K562 (cell line): ENCODE data around the gene PPM1N. TPM values are rescaled to one million over a fixed set of nuclear protein-coding genes. Genes with fewer than 3 reads are reported as not detected.

Experiments used
- BRCA1 ChIP-seq, 2 experiments: fragments of 450-650 bp in 1 of 2; sonication (generic) in 1 of 2; formaldehyde crosslinking in 1 of 2; IDR thresholded peaks; 2 replicates each; pipeline versions ENCODE4 v1.5.0 to v1.6.1; 2017 to 2020; ENCODE audit warnings: mild to moderate bottlenecking in 1 of 2, missing genetic modification reagents in 1 of 2
- CREB5 ChIP-seq: fragments of 250-450 bp; sonication (Bioruptor Pico); IDR thresholded peaks from 2 replicates; pipeline ENCODE4 v1.5.0; 2020; ENCODE audit warnings: mild to moderate bottlenecking
- CREBBP ChIP-seq: IDR thresholded peaks from one replicate; pipeline ENCODE4 v1.6.1; 2012; ENCODE audit warnings: low read depth, mild to moderate bottlenecking, control low read depth, inconsistent platforms, low read length
- HLTF ChIP-seq: fragments of 450-650 bp; IDR thresholded peaks from 2 replicates; pipeline ENCODE4 v1.6.1; 2016
- HNRNPUL1 ChIP-seq: fragments of 200-400 bp; formaldehyde crosslinking; IDR thresholded peaks from 2 replicates; pipeline ENCODE4 v1.6.1; 2017; ENCODE audit warnings: low read length
- JUND ChIP-seq, 2 experiments: IDR thresholded peaks; 2 replicates in 1 of 2; 3 replicates in 1 of 2; pipeline ENCODE4 v1.6.1; 2011; ENCODE audit warnings: borderline replicate concordance in 2 of 2, low read depth in 2 of 2, low read length in 2 of 2, improper control_type of control experiment in 1 of 2, missing biosample characterization in 1 of 2, missing genetic modification characterization in 1 of 2, missing genetic modification reagents in 1 of 2
- NR2C2 ChIP-seq, 2 experiments: fragments of 200-800 bp in 1 of 2; sonication (Bioruptor generic) in 1 of 2; sonication (generic) in 1 of 2; formaldehyde crosslinking in 1 of 2; IDR thresholded peaks; 2 replicates each; pipeline versions ENCODE4 v1.6.1 to v1.8.0; 2016 to 2022; ENCODE audit warnings: mild to moderate bottlenecking in 1 of 2, missing compliant biosample characterization in 1 of 2, missing genetic modification characterization in 1 of 2, missing genetic modification reagents in 1 of 2
- POLR2AphosphoS5 ChIP-seq: IDR thresholded peaks from 2 replicates; pipeline ENCODE4 v1.6.1; 2011; ENCODE audit warnings: mild to moderate bottlenecking, low read depth, low read length, moderate library complexity; ENCODE audit not compliant: control insufficient read depth, insufficient read depth
- PRMT5 ChIP-seq: sonication (generic); formaldehyde crosslinking; IDR thresholded peaks from 2 replicates; pipeline ENCODE4 v1.5.0; 2020; ENCODE audit warnings: missing genetic modification reagents
- RBFOX2 ChIP-seq: fragments of 200-400 bp; formaldehyde crosslinking; IDR thresholded peaks from 2 replicates; pipeline ENCODE4 v1.6.1; 2017; ENCODE audit warnings: low read depth, mild to moderate bottlenecking, low read length, moderate library complexity
- SRSF9 ChIP-seq: fragments of 200-400 bp; formaldehyde crosslinking; IDR thresholded peaks from 2 replicates; pipeline ENCODE4 v1.6.1; 2017; ENCODE audit warnings: low read depth, low read length, borderline replicate concordance
- THRAP3 ChIP-seq: fragments of 450-650 bp; IDR thresholded peaks from 2 replicates; pipeline ENCODE4 v1.6.1; 2016; ENCODE audit warnings: mild to moderate bottlenecking, inconsistent platforms, borderline replicate concordance
- ZNF12 ChIP-seq: sonication (generic); formaldehyde crosslinking; IDR thresholded peaks from 2 replicates; pipeline ENCODE4 v1.4.0; 2020; ENCODE audit warnings: mild to moderate bottlenecking, missing genetic modification reagents
- ZNF316 ChIP-seq: fragments of 450-650 bp; IDR thresholded peaks from 2 replicates; pipeline ENCODE4 v1.6.1; 2016
- polyA plus RNA-seq, 8 experiments: library from polyadenylated mRNA; depleted of rRNA in 4 of 8; stranded (reverse) in 5 of 8; unstranded in 3 of 8; fragments of >200 nt; fragmentation: Nextera tagmentation in 2 of 8; fragmentation: Illumina TruSeq in 1 of 8; extraction: Ambion mirVana in 2 of 8; extraction: Trizol in 1 of 8; gene quantifications; 2 replicates each; pipeline versions ENCODE4 v1.2.1 to v1.2.3, GENCODE V29; 2011 to 2014; ENCODE audit warnings: inconsistent platforms in 1 of 8, missing spikeins in 1 of 8
- total RNA-seq, 7 experiments: library from RNA; depleted of rRNA in 6 of 7; stranded (reverse); fragments of >200 nt in 6 of 7; fragmentation: Illumina TruSeq in 2 of 7; extraction: Trizol in 2 of 7; gene quantifications; 2 replicates each; pipeline versions ENCODE4 v1.2.1 to v1.2.3, GENCODE V29; 2011 to 2021; ENCODE audit warnings: low replicate concordance in 1 of 7
- TF ChIP-seq, protein P1 (sequence below): fragments of 250-450 bp; sonication (Bioruptor Pico); IDR thresholded peaks from 2 replicates; pipeline ENCODE4 v1.4.0; 2020; ENCODE audit warnings: mild to moderate bottlenecking, moderate library complexity
- TF ChIP-seq, protein P2 (sequence below), 2 experiments: IDR thresholded peaks; 2 replicates each; pipeline ENCODE4 v1.6.1; 2012; ENCODE audit warnings: improper control_type of control experiment in 2 of 2, low read depth in 2 of 2, low read length in 2 of 2, borderline replicate concordance in 1 of 2

Gene PPM1N
- total and polyA plus RNA-seq, 9 of the 15 experiments (the other 6 are each of a cell fraction or from before 2014, with no cell fraction given) = 4.5 to 15.6 (median 8.7) TPM

GRCh38 chr19:45492627-45493470 lies 5.4 kb upstream of the PPM1N start (continued):
- TF ChIP-seq SRSF9 = no peak
- TF ChIP-seq ZNF12 (CRISPR knock-in tag) = peak; percentile 76; the same call in 1 of the 2 replicates
- TF ChIP-seq, protein P1, sequence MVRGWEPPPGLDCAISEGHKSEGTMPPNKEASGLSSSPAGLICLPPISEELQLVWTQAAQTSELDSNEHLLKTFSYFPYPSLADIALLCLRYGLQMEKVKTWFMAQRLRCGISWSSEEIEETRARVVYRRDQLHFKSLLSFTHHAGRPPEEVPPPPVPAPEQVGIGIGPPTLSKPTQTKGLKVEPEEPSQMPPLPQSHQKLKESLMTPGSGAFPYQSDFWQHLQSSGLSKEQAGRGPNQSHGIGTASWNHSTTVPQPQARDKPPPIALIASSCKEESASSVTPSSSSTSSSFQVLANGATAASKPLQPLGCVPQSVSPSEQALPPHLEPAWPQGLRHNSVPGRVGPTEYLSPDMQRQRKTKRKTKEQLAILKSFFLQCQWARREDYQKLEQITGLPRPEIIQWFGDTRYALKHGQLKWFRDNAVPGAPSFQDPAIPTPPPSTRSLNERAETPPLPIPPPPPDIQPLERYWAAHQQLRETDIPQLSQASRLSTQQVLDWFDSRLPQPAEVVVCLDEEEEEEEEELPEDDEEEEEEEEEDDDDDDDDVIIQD = no peak
- TF ChIP-seq POLR2AphosphoS5 = 0 out of 2 replicates have a peak, but pooled peaks have one; percentile 31
- peak; percentile 79 for TF ChIP-seq RBFOX2
- no peak; the same call in 1 of the 2 replicates for TF ChIP-seq NR2C2 (CRISPR knock-in tag; IDR thresholded peaks at IDR 0.05)
- peak; percentile 76; the same call in 1 of the 2 replicates for TF ChIP-seq NR2C2 (tag; IDR thresholded peaks at IDR 0.05)
- TF ChIP-seq, protein P2, sequence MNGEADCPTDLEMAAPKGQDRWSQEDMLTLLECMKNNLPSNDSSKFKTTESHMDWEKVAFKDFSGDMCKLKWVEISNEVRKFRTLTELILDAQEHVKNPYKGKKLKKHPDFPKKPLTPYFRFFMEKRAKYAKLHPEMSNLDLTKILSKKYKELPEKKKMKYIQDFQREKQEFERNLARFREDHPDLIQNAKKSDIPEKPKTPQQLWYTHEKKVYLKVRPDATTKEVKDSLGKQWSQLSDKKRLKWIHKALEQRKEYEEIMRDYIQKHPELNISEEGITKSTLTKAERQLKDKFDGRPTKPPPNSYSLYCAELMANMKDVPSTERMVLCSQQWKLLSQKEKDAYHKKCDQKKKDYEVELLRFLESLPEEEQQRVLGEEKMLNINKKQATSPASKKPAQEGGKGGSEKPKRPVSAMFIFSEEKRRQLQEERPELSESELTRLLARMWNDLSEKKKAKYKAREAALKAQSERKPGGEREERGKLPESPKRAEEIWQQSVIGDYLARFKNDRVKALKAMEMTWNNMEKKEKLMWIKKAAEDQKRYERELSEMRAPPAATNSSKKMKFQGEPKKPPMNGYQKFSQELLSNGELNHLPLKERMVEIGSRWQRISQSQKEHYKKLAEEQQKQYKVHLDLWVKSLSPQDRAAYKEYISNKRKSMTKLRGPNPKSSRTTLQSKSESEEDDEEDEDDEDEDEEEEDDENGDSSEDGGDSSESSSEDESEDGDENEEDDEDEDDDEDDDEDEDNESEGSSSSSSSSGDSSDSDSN (IDR thresholded peaks at IDR 0.05; ENCODE audit: borderline replicate concordance in 1 of 2, low read depth in 2 of 2, low read length in 2 of 2) = 0 out of 4 replicates have a peak, but pooled peaks of 1 of the 2 experiments have one; percentile 11
- no peak for TF ChIP-seq THRAP3
- TF ChIP-seq HLTF = no peak
- TF ChIP-seq CREB5 (CRISPR knock-in tag) = no peak
- no peak for TF ChIP-seq JUND (IDR thresholded peaks at IDR 0.05; ENCODE audit: borderline replicate concordance, low read depth, low read length)
- TF ChIP-seq JUND (tag; IDR thresholded peaks at IDR 0.05; ENCODE audit: borderline replicate concordance, low read depth, low read length) = no peak; the same call in 2 of the 3 replicates
- no peak for TF ChIP-seq BRCA1 (IDR thresholded peaks at IDR 0.05)
- no peak for TF ChIP-seq BRCA1 (CRISPR knock-in tag; IDR thresholded peaks at IDR 0.05)
- no peak for TF ChIP-seq HNRNPUL1
- no peak for TF ChIP-seq ZNF316
- TF ChIP-seq CREBBP = no peak
- no peak for TF ChIP-seq PRMT5 (CRISPR knock-in tag)
